Neural progenitor cell (in vitro differentiated cells): ENCODE results near the gene DIS3L2.

Experiments
- CTCF ChIP-seq: fragments of 200-600 bp; sonication (generic); IDR thresholded peaks from 2 replicates; pipeline ENCODE4 v1.5.1; 2017; ENCODE audit warnings: antibody characterized with exemption, mild to moderate bottlenecking
- EZH2phosphoT487 ChIP-seq: fragments of 200-600 bp; sonication (generic); IDR thresholded peaks from 2 replicates; pipeline ENCODE4 v1.6.1; 2017; ENCODE audit warnings: antibody characterized with exemption

GRCh38 chr2:232333361-232334135 lies 372.0 kb downstream of the DIS3L2 start:
- TF ChIP-seq CTCF (peak; percentile 55), EZH2phosphoT487 (no peak)
